GM12878 (cell line): Measurements from ENCODE around the gene NUP93. TPM values are rescaled to one million over a fixed set of nuclear protein-coding genes. Genes with fewer than 3 reads are reported as not detected.

ENCODE experiments used
- DPF2 ChIP-seq: fragments of 450-650 bp; IDR thresholded peaks from 2 replicates; pipeline ENCODE4 v1.6.1; 2017; ENCODE audit warnings: mild to moderate bottlenecking
- EGR1 ChIP-seq, 2 experiments: IDR thresholded peaks; 1 replicate in 1 of 2; 2 replicates in 1 of 2; pipeline ENCODE4 v1.6.1; 2011 to 2012; ENCODE audit warnings: low read depth in 2 of 2, low read length in 2 of 2, borderline replicate concordance in 1 of 2, mild to moderate bottlenecking in 1 of 2, moderate library complexity in 1 of 2
- ELK1 ChIP-seq: IDR thresholded peaks from 2 replicates; pipeline ENCODE4 v1.6.1; 2012; ENCODE audit warnings: low read depth, low read length, improper control_type of control experiment
- KAT2A ChIP-seq: conservative IDR thresholded peaks from 2 replicates; pipeline ENCODE4 v1.6.1; 2011; ENCODE audit warnings: low read depth, low read length; ENCODE audit not compliant: control insufficient read depth
- MYB ChIP-seq: fragments of 150-350 bp; IDR thresholded peaks from 2 replicates; pipeline ENCODE4 v1.6.1; 2014; ENCODE audit warnings: mild to moderate bottlenecking, low read depth, low read length, borderline replicate concordance
- POLR2AphosphoS5 ChIP-seq: IDR thresholded peaks from 2 replicates; pipeline ENCODE4 v1.6.1; 2011; ENCODE audit warnings: mild to moderate bottlenecking, low read length, inconsistent platforms
- PRDM15 ChIP-seq: fragments of 450-650 bp; formaldehyde crosslinking; IDR thresholded peaks from 2 replicates; pipeline ENCODE4 v1.4.0; 2020; ENCODE audit warnings: mild to moderate bottlenecking, moderate library complexity
- ZNF592 ChIP-seq: fragments of 450-650 bp; IDR thresholded peaks from 2 replicates; pipeline ENCODE4 v1.6.1; 2017; ENCODE audit warnings: mild to moderate bottlenecking, moderate library complexity
- polyA plus RNA-seq, 11 experiments: library from polyadenylated mRNA; depleted of rRNA in 4 of 11; unstranded in 6 of 11; stranded (reverse) in 5 of 11; fragments of >200 nt; fragmentation: Nextera tagmentation in 4 of 11; fragmentation: Illumina TruSeq in 1 of 11; extraction: Ambion mirVana in 4 of 11; extraction: Trizol in 1 of 11; gene quantifications; 1 replicate in 1 of 11; 2 replicates in 10 of 11; pipeline versions ENCODE4 v1.2.1 to v1.2.3, GENCODE V29; 2011 to 2016; ENCODE audit warnings: inconsistent platforms in 2 of 11, missing spikeins in 2 of 11, low read depth in 1 of 11
- total RNA-seq, 4 experiments: library from RNA; depleted of rRNA in 3 of 4; stranded (reverse); fragments of >200 nt in 3 of 4; fragmentation: Illumina TruSeq in 1 of 4; extraction: Trizol in 1 of 4; gene quantifications; 2 replicates each; pipeline versions ENCODE4 v1.2.1 to v1.2.3, GENCODE V29; 2013 to 2021
- TF ChIP-seq, protein P1 (sequence below): IDR thresholded peaks from 2 replicates; pipeline ENCODE4 v1.6.1; 2011; ENCODE audit warnings: borderline replicate concordance, low read depth, mild to moderate bottlenecking, moderate library complexity, low read length; ENCODE audit not compliant: insufficient read depth, poor library complexity, severe bottlenecking
- TF ChIP-seq, protein P2 (sequence below): IDR thresholded peaks from 2 replicates; pipeline ENCODE4 v1.6.1; 2011; ENCODE audit warnings: mild to moderate bottlenecking, low read depth, low read length, moderate library complexity; ENCODE audit not compliant: insufficient replicate concordance
- TF ChIP-seq, protein P3 (sequence below): fragments of 450-650 bp; formaldehyde crosslinking; IDR thresholded peaks from 2 replicates; pipeline ENCODE4 v1.4.0; 2022; ENCODE audit warnings: mild to moderate bottlenecking, moderate library complexity

The NUP93 gene
- total and polyA plus RNA-seq, 10 of the 15 experiments (the other 5 are each of a cell fraction or from before 2014, with no cell fraction given): 82.2 to 175 (median 101) TPM

DNA sequence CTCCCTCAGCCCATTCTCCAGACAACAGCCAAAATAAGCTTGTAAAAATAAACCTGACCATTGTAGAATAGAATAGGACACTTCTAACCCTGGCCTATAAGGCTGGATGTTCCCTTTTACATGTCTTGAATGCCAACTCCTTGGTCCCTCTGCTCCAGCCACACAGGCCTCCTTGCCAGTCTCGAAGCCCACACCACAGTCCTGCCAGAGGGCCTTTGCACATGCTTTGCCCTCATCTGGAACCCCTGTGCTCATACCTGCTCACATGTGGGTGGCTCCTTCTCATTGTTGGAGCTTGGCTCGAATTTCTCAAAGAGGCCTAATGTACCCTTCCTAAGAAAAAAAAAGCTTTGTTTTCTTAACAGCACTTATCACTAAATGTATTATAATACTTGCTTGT is 129.7 kb downstream of the NUP93 start (continued):
- TF ChIP-seq MYB: no peak
- TF ChIP-seq EGR1 (IDR thresholded peaks at IDR 0.05; ENCODE audit: borderline replicate concordance in 1 of 2, low read depth in 2 of 2, low read length in 2 of 2): no peak
- no peak for TF ChIP-seq ELK1
- no peak for TF ChIP-seq PRDM15 (CRISPR knock-in tag)
- TF ChIP-seq POLR2AphosphoS5: no peak
- TF ChIP-seq ZNF592: no peak
- TF ChIP-seq, protein P1, sequence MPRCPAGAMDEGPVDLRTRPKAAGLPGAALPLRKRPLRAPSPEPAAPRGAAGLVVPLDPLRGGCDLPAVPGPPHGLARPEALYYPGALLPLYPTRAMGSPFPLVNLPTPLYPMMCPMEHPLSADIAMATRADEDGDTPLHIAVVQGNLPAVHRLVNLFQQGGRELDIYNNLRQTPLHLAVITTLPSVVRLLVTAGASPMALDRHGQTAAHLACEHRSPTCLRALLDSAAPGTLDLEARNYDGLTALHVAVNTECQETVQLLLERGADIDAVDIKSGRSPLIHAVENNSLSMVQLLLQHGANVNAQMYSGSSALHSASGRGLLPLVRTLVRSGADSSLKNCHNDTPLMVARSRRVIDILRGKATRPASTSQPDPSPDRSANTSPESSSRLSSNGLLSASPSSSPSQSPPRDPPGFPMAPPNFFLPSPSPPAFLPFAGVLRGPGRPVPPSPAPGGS: no peak
- TF ChIP-seq, protein P2, sequence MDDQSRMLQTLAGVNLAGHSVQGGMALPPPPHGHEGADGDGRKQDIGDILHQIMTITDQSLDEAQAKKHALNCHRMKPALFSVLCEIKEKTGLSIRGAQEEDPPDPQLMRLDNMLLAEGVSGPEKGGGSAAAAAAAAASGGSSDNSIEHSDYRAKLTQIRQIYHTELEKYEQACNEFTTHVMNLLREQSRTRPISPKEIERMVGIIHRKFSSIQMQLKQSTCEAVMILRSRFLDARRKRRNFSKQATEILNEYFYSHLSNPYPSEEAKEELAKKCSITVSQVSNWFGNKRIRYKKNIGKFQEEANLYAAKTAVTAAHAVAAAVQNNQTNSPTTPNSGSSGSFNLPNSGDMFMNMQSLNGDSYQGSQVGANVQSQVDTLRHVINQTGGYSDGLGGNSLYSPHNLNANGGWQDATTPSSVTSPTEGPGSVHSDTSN: no peak
- TF ChIP-seq, protein P3, sequence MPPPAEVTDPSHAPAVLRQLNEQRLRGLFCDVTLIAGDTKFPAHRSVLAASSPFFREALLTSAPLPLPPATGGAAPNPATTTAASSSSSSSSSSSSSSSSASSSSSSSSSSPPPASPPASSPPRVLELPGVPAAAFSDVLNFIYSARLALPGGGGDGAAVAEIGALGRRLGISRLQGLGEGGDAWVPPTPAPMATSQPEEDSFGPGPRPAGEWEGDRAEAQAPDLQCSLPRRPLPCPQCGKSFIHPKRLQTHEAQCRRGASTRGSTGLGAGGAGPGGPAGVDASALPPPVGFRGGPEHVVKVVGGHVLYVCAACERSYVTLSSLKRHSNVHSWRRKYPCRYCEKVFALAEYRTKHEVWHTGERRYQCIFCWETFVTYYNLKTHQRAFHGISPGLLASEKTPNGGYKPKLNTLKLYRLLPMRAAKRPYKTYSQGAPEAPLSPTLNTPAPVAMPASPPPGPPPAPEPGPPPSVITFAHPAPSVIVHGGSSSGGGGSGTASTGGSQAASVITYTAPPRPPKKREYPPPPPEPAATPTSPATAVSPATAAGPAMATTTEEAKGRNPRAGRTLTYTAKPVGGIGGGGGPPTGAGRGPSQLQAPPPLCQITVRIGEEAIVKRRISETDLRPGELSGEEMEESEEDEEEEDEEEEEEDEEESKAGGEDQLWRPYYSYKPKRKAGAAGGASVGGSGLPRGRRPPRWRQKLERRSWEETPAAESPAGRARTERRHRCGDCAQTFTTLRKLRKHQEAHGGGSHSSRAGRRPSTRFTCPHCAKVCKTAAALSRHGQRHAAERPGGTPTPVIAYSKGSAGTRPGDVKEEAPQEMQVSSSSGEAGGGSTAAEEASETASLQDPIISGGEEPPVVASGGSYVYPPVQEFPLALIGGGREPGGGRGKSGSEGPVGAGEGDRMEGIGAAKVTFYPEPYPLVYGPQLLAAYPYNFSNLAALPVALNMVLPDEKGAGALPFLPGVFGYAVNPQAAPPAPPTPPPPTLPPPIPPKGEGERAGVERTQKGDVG: no peak
- TF ChIP-seq KAT2A: no peak
- TF ChIP-seq DPF2: no peak
